Activated T-cell treated with anti-CD3 and anti-CD28 coated beads, Interleukin-2, amount 50 U/mL, for 24 hours (primary cell): ENCODE measurements around the gene GOSR2.

Experiments used
- DNase-seq: peaks from one replicate; pipeline ENCODE4 v3.0.0-alpha.2; 2020
- H3K27ac Mint-ChIP-seq: 2 replicates; pipeline ENCODE4 v1.8.0; 2020; ENCODE audit warnings: mild to moderate bottlenecking, mixed read lengths
- H3K27me3 Mint-ChIP-seq: 2 replicates; pipeline ENCODE4 v1.8.0; 2020; ENCODE audit warnings: mixed read lengths
- H3K36me3 Mint-ChIP-seq: 2 replicates; pipeline ENCODE4 v1.8.0; 2020; ENCODE audit warnings: low read depth, mixed read lengths
- H3K4me1 Mint-ChIP-seq: 2 replicates; pipeline ENCODE4 v1.8.0; 2020; ENCODE audit warnings: low read depth, mixed read lengths
- H3K4me3 Mint-ChIP-seq: 2 replicates; pipeline ENCODE4 v1.8.0; 2020; ENCODE audit warnings: mild to moderate bottlenecking, moderate library complexity, mixed read lengths
- H3K9me3 Mint-ChIP-seq: 2 replicates; pipeline ENCODE4 v1.8.0; 2020; ENCODE audit warnings: mixed read lengths

Gene GOSR2

GRCh38 chr17:46885415-46886309, 37.3 kb upstream of the GOSR2 start:
- H3K4me3 Mint-ChIP-seq = no peak overlapping the region
- H3K27ac Mint-ChIP-seq = no peak overlapping the region
- H3K36me3 Mint-ChIP-seq = no peaks in the 10 kb centered on the region
- H3K27me3 Mint-ChIP-seq = no peaks in the 10 kb centered on the region
- no peaks in the 10 kb centered on the region for H3K9me3 Mint-ChIP-seq
- H3K4me1 Mint-ChIP-seq = no peaks in the 10 kb centered on the region
- no peak for DNase-seq

- Mint-ChIP-seq H3K36me3 (no peaks in the 10 kb centered on the region), H3K4me1 (no peaks in the 10 kb centered on the region), H3K27ac (no peak overlapping the region), H3K9me3 (no peaks in the 10 kb centered on the region), H3K27me3 (no peaks in the 10 kb centered on the region), H3K4me3 (no peak overlapping the region)
- DNase-seq = no peak
Observed at GRCh38 chr17:46886310-46886663, 36.7 kb upstream of the GOSR2 start.

- DNase-seq = no peak
- Mint-ChIP-seq H3K4me3 (no peak overlapping the region), H3K9me3 (no peaks in the 10 kb centered on the region), H3K27me3 (peaks cover 7% of the 10 kb centered on the region), H3K27ac (no peak overlapping the region), H3K4me1 (no peaks in the 10 kb centered on the region), H3K36me3 (no peaks in the 10 kb centered on the region)
Observed at GRCh38 chr17:46887717-46888116, 35.2 kb upstream of the GOSR2 start.

DNA sequence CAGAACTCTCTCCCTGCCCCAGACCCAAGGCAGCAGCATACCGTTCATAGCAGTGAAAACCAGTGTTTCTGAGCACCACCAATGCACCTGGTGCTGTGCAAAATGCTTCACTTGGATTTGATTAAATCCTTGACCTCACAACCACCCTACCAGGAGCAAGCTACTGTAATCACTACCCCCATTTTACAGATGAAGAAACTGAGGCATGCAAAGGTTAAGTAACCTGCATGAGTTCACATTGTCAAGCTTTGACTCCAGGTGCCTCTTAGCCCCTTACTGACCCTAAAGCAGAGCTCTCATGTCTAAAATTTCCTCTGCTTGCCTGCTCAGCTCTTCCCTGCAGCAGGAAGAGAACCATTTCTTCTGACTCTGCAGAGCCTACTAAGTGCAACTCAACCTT, 34.2 kb upstream of the GOSR2 start:
- no peak for DNase-seq
- Mint-ChIP-seq H3K9me3 (no peaks in the 10 kb centered on the region), H3K36me3 (no peaks in the 10 kb centered on the region), H3K4me1 (no peaks in the 10 kb centered on the region), H3K27ac (no peak overlapping the region), H3K27me3 (peaks cover 12% of the 10 kb centered on the region), H3K4me3 (no peak overlapping the region)

DNA sequence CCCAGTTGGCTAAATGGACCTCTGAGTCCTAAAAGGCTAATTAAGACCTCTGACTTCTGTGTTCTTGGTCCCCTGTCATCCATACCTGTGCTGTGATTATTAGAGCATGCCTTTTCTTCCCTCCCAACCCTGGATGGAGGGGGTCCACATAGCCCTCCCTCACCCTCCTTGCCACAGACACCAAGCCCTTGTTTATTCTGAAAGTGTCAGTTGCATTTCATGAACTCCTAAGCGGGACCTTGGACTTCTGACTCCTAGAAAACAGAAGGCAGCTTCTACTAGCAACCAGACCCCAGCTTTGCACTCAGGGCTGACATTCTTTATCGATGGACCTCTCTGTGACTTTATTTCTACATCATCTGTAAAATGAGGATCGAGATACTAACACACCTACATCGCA, 33.4 kb upstream of the GOSR2 start:
- H3K27me3 Mint-ChIP-seq = peaks cover 18% of the 10 kb centered on the region
- no peaks in the 10 kb centered on the region for H3K4me1 Mint-ChIP-seq
- no peak for DNase-seq
- no peaks in the 10 kb centered on the region for H3K9me3 Mint-ChIP-seq
- H3K4me3 Mint-ChIP-seq = no peak overlapping the region
- no peak overlapping the region for H3K27ac Mint-ChIP-seq
- no peaks in the 10 kb centered on the region for H3K36me3 Mint-ChIP-seq

DNA sequence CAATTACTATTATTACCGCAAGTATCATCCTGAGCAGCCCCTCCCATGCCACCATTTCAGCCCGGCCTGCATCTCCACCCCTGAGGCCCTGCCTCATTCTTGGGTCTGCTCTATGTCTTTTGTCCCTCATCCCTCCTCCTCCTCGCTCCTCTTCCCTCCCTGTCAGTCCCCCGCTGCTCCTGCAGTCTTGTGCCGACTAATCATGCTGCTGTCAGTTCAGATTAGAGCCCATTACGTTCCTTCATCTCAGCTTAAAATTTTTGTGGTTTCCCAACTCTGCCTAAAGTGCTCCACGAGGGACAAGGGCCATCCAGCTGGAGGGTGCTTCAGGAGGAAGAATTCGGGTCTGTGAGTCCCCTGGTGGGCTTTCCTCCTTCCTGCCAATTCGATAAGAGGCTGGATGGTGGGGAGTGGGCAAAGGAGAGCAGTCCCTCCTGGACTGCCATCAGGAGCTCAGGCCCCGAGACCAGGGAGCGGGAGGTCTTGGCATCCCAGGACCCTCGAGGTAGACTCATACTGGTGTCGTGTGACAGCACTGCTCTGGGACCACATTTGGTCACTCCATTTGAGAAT, 32.9 kb upstream of the GOSR2 start:
- no peaks in the 10 kb centered on the region for H3K4me1 Mint-ChIP-seq

GRCh38 chr17:46890638-46891037, 32.3 kb upstream of the GOSR2 start:
- Mint-ChIP-seq H3K36me3 (no peaks in the 10 kb centered on the region), H3K9me3 (no peaks in the 10 kb centered on the region), H3K27me3 (peaks cover 21% of the 10 kb centered on the region), H3K27ac (no peak overlapping the region), H3K4me3 (no peak overlapping the region), H3K4me1 (no peaks in the 10 kb centered on the region)
- no peak for DNase-seq

More for the DNA sequence above, 32.9 kb upstream of the GOSR2 start:
- Mint-ChIP-seq H3K27me3 (peaks cover 18% of the 10 kb centered on the region), H3K36me3 (no peaks in the 10 kb centered on the region), H3K9me3 (no peaks in the 10 kb centered on the region), H3K27ac (no peak overlapping the region), H3K4me3 (no peak overlapping the region)
- DNase-seq = no peak

GRCh38 chr17:46892192-46892703, 30.7 kb upstream of the GOSR2 start:
- Mint-ChIP-seq H3K27ac (no peak overlapping the region), H3K9me3 (no peaks in the 10 kb centered on the region), H3K36me3 (no peaks in the 10 kb centered on the region), H3K4me1 (no peaks in the 10 kb centered on the region), H3K4me3 (no peak overlapping the region), H3K27me3 (peaks cover 21% of the 10 kb centered on the region)
- no peak for DNase-seq

DNA sequence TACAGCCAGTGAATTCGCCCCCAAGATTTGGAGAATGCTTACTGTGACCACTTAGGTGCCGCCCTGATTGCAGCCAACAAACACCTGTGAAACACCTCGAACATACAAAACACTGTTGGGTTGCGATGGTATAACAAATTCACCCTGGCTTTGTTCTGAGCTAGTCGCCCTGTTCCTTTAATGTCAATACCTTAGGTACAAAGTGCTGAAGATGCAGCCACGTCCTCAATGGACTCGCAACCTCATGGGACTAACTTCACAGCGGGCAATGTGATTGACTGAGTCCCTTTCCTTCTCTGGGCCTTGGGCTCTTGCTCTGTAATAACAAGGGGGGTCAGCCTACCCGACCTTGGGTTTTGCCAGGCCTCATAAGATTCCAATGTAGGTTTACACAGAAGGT, 28.9 kb upstream of the GOSR2 start:
- H3K9me3 Mint-ChIP-seq = no peaks in the 10 kb centered on the region
- H3K4me3 Mint-ChIP-seq = no peak overlapping the region
- DNase-seq = no peak
- H3K27ac Mint-ChIP-seq = no peak overlapping the region
- H3K27me3 Mint-ChIP-seq = peaks cover 21% of the 10 kb centered on the region
- H3K4me1 Mint-ChIP-seq = no peaks in the 10 kb centered on the region
- H3K36me3 Mint-ChIP-seq = no peaks in the 10 kb centered on the region

DNA sequence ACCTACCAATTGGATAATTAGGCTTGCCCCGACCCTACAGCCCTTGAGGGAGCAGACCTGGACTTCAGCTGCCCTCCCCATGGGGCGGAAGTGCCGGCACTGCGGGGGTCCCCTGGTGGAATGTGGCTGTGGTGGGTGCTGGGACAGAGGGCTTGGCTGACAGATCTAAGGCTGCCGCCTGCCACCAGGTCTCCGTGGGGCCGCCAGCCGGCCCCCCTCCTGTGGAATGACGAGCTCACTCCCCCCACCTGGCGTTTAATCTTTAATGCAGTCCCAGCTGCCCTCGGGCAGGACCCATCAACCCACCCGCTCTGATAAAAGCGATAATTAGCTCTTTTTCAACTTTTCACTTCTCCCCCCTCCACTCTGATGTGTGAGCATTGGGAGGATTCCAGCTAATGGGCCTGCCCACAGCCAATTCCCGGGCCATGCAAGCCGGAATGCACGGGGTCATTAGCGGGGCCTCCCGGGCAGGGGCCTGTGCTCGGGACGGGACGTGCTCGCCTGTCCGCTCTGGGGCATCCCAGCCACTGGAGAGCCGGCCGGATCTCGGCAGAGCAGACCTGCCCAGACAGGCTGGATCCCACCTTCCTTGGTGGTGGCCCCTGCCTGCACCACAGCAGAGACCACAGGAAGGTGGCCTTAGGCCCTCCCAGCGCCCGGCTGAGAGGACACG, 28.3 kb upstream of the GOSR2 start:
- Mint-ChIP-seq H3K36me3 (no peaks in the 10 kb centered on the region), H3K27me3 (peaks cover 21% of the 10 kb centered on the region), H3K27ac (no peak overlapping the region), H3K4me3 (no peak overlapping the region), H3K4me1 (no peaks in the 10 kb centered on the region), H3K9me3 (no peaks in the 10 kb centered on the region)
- DNase-seq = no peak

DNA sequence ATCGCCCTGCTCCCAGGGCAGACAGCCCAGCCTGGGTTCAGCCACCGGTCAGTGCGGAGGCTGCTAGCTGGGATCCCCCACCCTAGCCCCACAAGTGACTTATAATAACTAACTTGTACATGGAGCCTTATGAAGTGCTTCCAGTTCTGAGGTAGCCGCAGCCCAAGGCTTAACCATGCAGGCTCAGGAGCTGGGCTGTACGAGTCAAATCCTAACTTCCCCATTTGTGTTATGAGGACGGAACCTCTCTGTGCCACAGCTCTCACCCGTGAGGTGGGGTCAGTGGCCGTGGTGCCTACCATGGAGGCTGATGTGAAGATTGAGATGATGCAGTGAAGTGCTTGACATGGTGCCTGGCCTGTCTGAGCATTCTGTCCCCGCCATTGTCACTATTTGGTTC, 27.8 kb upstream of the GOSR2 start:
- Mint-ChIP-seq H3K36me3 (no peaks in the 10 kb centered on the region), H3K9me3 (no peaks in the 10 kb centered on the region), H3K27me3 (peaks cover 21% of the 10 kb centered on the region), H3K4me3 (no peak overlapping the region), H3K27ac (no peak overlapping the region), H3K4me1 (no peaks in the 10 kb centered on the region)
- no peak for DNase-seq

DNA sequence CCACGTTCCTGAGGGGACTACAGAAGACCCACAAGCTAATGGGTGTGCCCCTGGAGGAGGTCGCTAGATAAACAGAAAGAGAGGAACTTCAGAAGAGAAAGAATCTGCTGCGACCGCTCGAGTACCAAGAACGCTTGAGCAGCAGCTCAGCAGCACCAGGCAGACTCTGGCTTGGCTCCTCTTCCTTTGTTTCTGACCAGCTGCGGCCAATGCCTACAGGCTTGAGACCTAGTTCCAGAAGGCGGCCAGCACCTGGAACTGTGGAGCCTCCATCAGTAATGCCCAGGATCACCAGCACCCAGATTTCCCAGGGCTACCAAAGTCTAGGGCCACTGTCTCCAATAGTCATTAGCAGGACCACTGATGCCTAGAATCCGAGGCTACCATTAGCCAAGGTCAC, 26.0 kb upstream of the GOSR2 start:
- Mint-ChIP-seq H3K27ac (no peak overlapping the region), H3K4me3 (no peak overlapping the region), H3K36me3 (no peaks in the 10 kb centered on the region), H3K9me3 (no peaks in the 10 kb centered on the region), H3K4me1 (no peaks in the 10 kb centered on the region), H3K27me3 (peaks cover 21% of the 10 kb centered on the region)
- no peak for DNase-seq

GRCh38 chr17:46898364-46898763, 24.6 kb upstream of the GOSR2 start:
- no peak overlapping the region for H3K27ac Mint-ChIP-seq
- no peaks in the 10 kb centered on the region for H3K9me3 Mint-ChIP-seq
- no peak for DNase-seq
- H3K4me3 Mint-ChIP-seq = no peak overlapping the region
- peaks cover 13% of the 10 kb centered on the region for H3K27me3 Mint-ChIP-seq
- no peaks in the 10 kb centered on the region for H3K4me1 Mint-ChIP-seq
- no peaks in the 10 kb centered on the region for H3K36me3 Mint-ChIP-seq

GRCh38 chr17:46898860-46899259, 24.1 kb upstream of the GOSR2 start:
- Mint-ChIP-seq H3K27me3 (peaks cover 8% of the 10 kb centered on the region), H3K4me1 (no peaks in the 10 kb centered on the region), H3K36me3 (no peaks in the 10 kb centered on the region), H3K4me3 (no peak overlapping the region), H3K9me3 (no peaks in the 10 kb centered on the region), H3K27ac (no peak overlapping the region)
- no peak for DNase-seq

DNA sequence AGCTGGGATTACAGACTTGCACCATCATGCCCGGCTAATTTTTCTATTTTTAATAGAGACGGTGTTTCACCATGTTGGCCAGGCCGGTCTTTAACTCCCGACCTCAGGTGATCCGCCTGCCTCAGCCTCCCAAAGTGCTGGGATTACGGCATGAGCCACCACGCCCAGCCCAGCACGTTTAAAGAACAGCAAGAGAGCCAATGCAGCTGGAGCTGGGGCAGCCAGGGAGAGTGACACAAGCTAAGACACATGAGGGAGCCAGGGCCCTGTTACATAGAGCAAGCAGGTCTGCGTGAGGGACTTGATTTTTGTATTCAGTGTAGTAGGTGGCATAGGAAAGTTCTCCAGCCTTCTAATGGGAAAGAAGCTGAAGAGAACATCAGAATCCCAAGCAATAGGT, 21.7 kb upstream of the GOSR2 start:
- peaks cover 2% of the 10 kb centered on the region for H3K27me3 Mint-ChIP-seq
- H3K4me3 Mint-ChIP-seq = no peak overlapping the region
- H3K9me3 Mint-ChIP-seq = no peaks in the 10 kb centered on the region
- no peak for DNase-seq
- peaks cover 4% of the 10 kb centered on the region for H3K4me1 Mint-ChIP-seq
- no peak overlapping the region for H3K27ac Mint-ChIP-seq
- no peaks in the 10 kb centered on the region for H3K36me3 Mint-ChIP-seq
